ENCODE measurements around the gene ZNF398.

- TF ChIP-seq CTCF (CRISPR knock-in tag; IDR thresholded peaks at IDR 0.05) = no peak
- no peak for TF ChIP-seq HCFC1 (IDR thresholded peaks at IDR 0.05; ENCODE audit: low read depth, low read length)
- no peak for TF ChIP-seq FOXK2 (IDR thresholded peaks at IDR 0.05)
- no peak for TF ChIP-seq POLR2A (IDR thresholded peaks at IDR 0.05; ENCODE audit: insufficient read depth in 1 of 2, low read depth in 2 of 2, low read length in 2 of 2)
- TF ChIP-seq EZH2 (conservative IDR thresholded peaks at IDR 0.05; ENCODE audit: low read depth, low read length) = no peak
- TF ChIP-seq CBX2 (IDR thresholded peaks at IDR 0.05; ENCODE audit: low read depth, low read length) = no peak
- TF ChIP-seq CBX2 (CRISPR knock-in tag; IDR thresholded peaks at IDR 0.05; ENCODE audit: low read depth) = no peak
Measured at GRCh38 chr7:149184274-149184673, 37.0 kb downstream of the ZNF398 start.
